ENCODE measurements around the gene HAO2. TPM values are rescaled to one million over a fixed set of nuclear protein-coding genes. Genes with fewer than 3 reads are reported as not detected.
A peak's percentile ranks its signal among the peaks of the same experiment; 100 is the strongest.
"Not testable (repeated sequence)": the region's sequence is repeated elsewhere in the genome, so short reads cannot be mapped to it uniquely, and the experiment has no call there.

Gene HAO2
- total RNA-seq, 1 donor from 2014 or later: not detected

- no peak for DNase-seq (ENCODE audit: low spot score)
Measured at GRCh38 chr1:119345398-119345797, 23.2 kb upstream of the HAO2 start.

GRCh38 chr1:119347858-119348257, 20.7 kb upstream of the HAO2 start:
- no peak for DNase-seq (ENCODE audit: low spot score)

- DNase-seq (ENCODE audit: low spot score): no peak
Measured at GRCh38 chr1:119348941-119349340, 19.6 kb upstream of the HAO2 start.

GRCh38 chr1:119350866-119351265, 17.7 kb upstream of the HAO2 start:
- not testable (repeated sequence) for DNase-seq (ENCODE audit: low spot score)

- no peak for DNase-seq (ENCODE audit: low spot score)
Measured at GRCh38 chr1:119351997-119352396, 16.6 kb upstream of the HAO2 start.

- no peak for DNase-seq (ENCODE audit: low spot score)
Measured at GRCh38 chr1:119353836-119354235, 14.7 kb upstream of the HAO2 start.

GRCh38 chr1:119358636-119359035, 9.9 kb upstream of the HAO2 start:
- peak; percentile 93 for DNase-seq (ENCODE audit: low spot score)

- DNase-seq (ENCODE audit: low spot score): no peak
Measured at GRCh38 chr1:119359730-119360129, 8.9 kb upstream of the HAO2 start.

GRCh38 chr1:119361205-119361604, 7.4 kb upstream of the HAO2 start:
- no peak for DNase-seq (ENCODE audit: low spot score)

- DNase-seq (ENCODE audit: low spot score): peak; percentile 86
Measured at GRCh38 chr1:119361620-119362344, 6.8 kb upstream of the HAO2 start.

- no peak for DNase-seq (ENCODE audit: low spot score)
Measured at GRCh38 chr1:119363162-119363561, 5.4 kb upstream of the HAO2 start.

- no peak for DNase-seq (ENCODE audit: low spot score)
Measured at GRCh38 chr1:119364640-119365039, 3.9 kb upstream of the HAO2 start.

GRCh38 chr1:119366424-119366823, 2.2 kb upstream of the HAO2 start:
- no peak for DNase-seq (ENCODE audit: low spot score)

- peak; percentile 57 for DNase-seq (ENCODE audit: low spot score)
Measured at GRCh38 chr1:119367432-119368124, 1.0 kb upstream of the HAO2 start.

- no peak for DNase-seq (ENCODE audit: low spot score)
Measured at GRCh38 chr1:119370748-119371147, 2.2 kb downstream of the HAO2 start.

GRCh38 chr1:119371815-119372214, 3.2 kb downstream of the HAO2 start:
- no peak for DNase-seq (ENCODE audit: low spot score)

GRCh38 chr1:119372503-119373086, 4.0 kb downstream of the HAO2 start:
- DNase-seq (ENCODE audit: low spot score): peak; percentile 77

- peak; percentile 31 for DNase-seq (ENCODE audit: low spot score)
Measured at GRCh38 chr1:119373465-119373864, 4.9 kb downstream of the HAO2 start.

- DNase-seq (ENCODE audit: low spot score): peak; percentile 74
Measured at GRCh38 chr1:119374208-119374874, 5.8 kb downstream of the HAO2 start.

- DNase-seq (ENCODE audit: low spot score): no peak
Measured at GRCh38 chr1:119375366-119375765, 6.8 kb downstream of the HAO2 start.

- no peak for DNase-seq (ENCODE audit: low spot score)
Measured at GRCh38 chr1:119376594-119376993, 8.0 kb downstream of the HAO2 start.

GRCh38 chr1:119377594-119377993, 9.0 kb downstream of the HAO2 start:
- DNase-seq (ENCODE audit: low spot score): not testable (repeated sequence)
